Heart right ventricle (tissue), 16 donors: ENCODE measurements around the gene RABGAP1. TPM values are rescaled to one million over a fixed set of nuclear protein-coding genes. Genes with fewer than 3 reads are reported as not detected.
A peak's percentile ranks its signal among the peaks of the same experiment; 100 is the strongest.

Experiments
- ATAC-seq, 8 donors: fragments of 200-7000 bp; cut with Tn5 transposase; one replicate each; pipeline ENCODE4 v1.9.1; 2020; ENCODE audit warnings: mild to moderate bottlenecking in 8 of 8, moderate library complexity in 8 of 8, moderate number of reproducible peaks in 1 of 8
- DNase-seq, 2 donors: peaks; one replicate each; pipeline ENCODE4 v3.0.0-alpha.2; 2020
- H3K27ac ChIP-seq, 10 donors: fragments of 200-600 bp; sonication (generic) in 2 of 10; one replicate each; pipeline versions ENCODE4 v1.5.0 to v1.8.0; 2020 to 2022; ENCODE audit warnings: mild to moderate bottlenecking in 3 of 10
- H3K27me3 ChIP-seq, 7 donors: fragments of 200-600 bp; one replicate each; pipeline ENCODE4 v1.8.0; 2021 to 2022; ENCODE audit warnings: mild to moderate bottlenecking in 2 of 7
- H3K36me3 ChIP-seq, 9 donors: fragments of 200-600 bp; sonication (generic) in 1 of 9; one replicate each; pipeline versions ENCODE4 v1.5.0 to v1.8.0; 2020 to 2022; ENCODE audit warnings: mild to moderate bottlenecking in 2 of 9
- H3K4me1 ChIP-seq, 9 donors: fragments of 200-600 bp; sonication (generic) in 1 of 9; one replicate each; pipeline versions ENCODE4 v1.5.0 to v1.8.0; 2020 to 2022; ENCODE audit warnings: mild to moderate bottlenecking in 4 of 9
- H3K4me3 ChIP-seq, 10 donors: fragments of 200-600 bp; sonication (generic) in 2 of 10; one replicate each; pipeline versions ENCODE4 v1.5.0 to v1.8.0; 2020 to 2022; ENCODE audit warnings: mild to moderate bottlenecking in 7 of 10, moderate library complexity in 2 of 10
- H3K9me3 ChIP-seq, 11 donors: fragments of 200-600 bp in 10 of 11; sonication (generic) in 2 of 11; one replicate each; pipeline versions ENCODE4 v1.5.0 to v1.8.0; 2013 to 2022; ENCODE audit warnings: mild to moderate bottlenecking in 2 of 11, control low read depth in 1 of 11, moderate library complexity in 1 of 11
- CTCF ChIP-seq, 9 donors: fragments of 200-600 bp; sonication (generic) in 2 of 9; IDR thresholded peaks; one replicate each; pipeline versions ENCODE4 v1.5.0 to v1.8.0; 2021 to 2022; ENCODE audit warnings: antibody characterized with exemption in 9 of 9, mild to moderate bottlenecking in 5 of 9, moderate library complexity in 1 of 9
- WGBS, 2 donors: extraction: QIAGEN DNeasy Blood & Tissue Kit; methylation state at CpG; one replicate each; pipeline ENCODE4 v1.1.7; 2013; ENCODE audit warnings: inconsistent platforms in 1 of 2; 5-methylcytosine and 5-hydroxymethylcytosine counted together
- intact Hi-C, 10 donors: fragments of 100-400 bp; cut with DNase I; formaldehyde crosslinking; loops; one replicate each; pipeline versions ENCODE4 v1.11.1 to v1.14.2; 2022
- polyA plus RNA-seq, 2 donors: library from polyadenylated mRNA; stranded (reverse); fragments of 200-250 nt; gene quantifications; one replicate each; pipeline ENCODE4 v1.2.3, GENCODE V29; 2013
- total RNA-seq, 10 donors: library from RNA; stranded (reverse); fragmentation: NEBNext Ultra II Directional in 3 of 10; extraction: Animal tissue kit (Norgen Biotek cat#: 25700) in 3 of 10; gene quantifications; one replicate each; pipeline versions ENCODE4 v1.2.1 to v1.2.4, GENCODE V29; 2021 to 2023
- donor health status: Arrhythmogenic right ventricular cardiomyopathy.
- donor health status: ischemic (EF 13 %, LVEDD 7.1; RV severe dilation, severe dysfunction).
- donor health status: healthy with polysubstance abuse.
- donor health status: DM: no; HTN: yes; CAD: no.
- donor health status: DM: no; HTN: no; CAD: no.
- donor health status: ischemic (EF 25% LVEDD 6.9; RV normal size, moderate dysfunction).
- donor health status: ischemic (EF 25% LVEDD 5.7; RV mildly dilated, moderate dysfunction).
- donor health status: healthy.
- donor health status: DM: yes; HTN: yes; CAD: no.
- donor health status: Ischemic cardiomyopathy.
- donor health status: ischemic (EF 35%, LVEDD 5.7; RV mildly dilated, moderate dysfunction).
- donor health status: nonischemic (EF 11% LVEDD 7.7; RV severe dilation, severe dysfunction).
- donor health status: DM: yes; HTN: yes; CAD: no.
- donor health status: PGD.
- donor health status: ischemic (EF 29% LVEDD 5.4; RV normal size, mild dysfunction).
- donor health status: nonischemic (EF 23%, LVEDD 6.1; RV moderate dilation, normal function).

The RABGAP1 gene
- total and polyA plus RNA-seq, 12 donors, result 9.3 to 62.3 (median 45.8) TPM

DNA sequence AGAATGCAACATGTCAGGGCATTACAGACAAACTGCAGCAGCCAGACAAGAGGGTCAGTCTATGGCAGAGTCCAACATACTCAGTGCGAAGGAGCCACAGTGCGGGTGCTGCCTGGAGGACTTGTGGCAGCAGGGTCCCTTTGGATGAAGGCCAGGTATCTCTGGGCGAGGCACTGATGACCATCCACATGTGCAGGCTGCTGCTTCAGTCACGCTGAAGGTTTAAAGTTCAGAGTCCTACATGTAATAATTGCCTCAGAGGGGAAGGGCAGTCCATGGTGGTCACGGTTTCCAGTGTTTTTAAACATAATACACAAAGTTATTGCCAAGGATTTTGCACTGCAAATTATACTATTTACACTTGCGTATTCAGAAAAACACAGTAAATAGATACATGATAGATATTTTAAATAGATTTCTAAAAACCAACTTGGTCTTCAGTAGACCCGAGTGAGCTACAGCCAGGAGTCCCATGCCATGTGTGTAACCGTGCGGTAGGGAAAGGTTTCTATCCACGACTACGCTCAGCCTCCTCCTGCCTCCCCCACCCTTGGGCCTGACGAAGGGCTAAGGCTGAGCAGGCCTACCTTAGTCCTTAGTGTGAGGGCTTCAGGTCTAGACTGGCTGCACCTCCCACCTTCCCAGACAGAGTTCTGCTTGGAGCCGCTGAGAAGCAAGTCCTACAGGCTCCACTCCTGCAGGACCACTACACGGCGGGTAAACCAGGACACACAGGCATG lies 168.9 kb downstream of the RABGAP1 start:
- WGBS, 2 donors, result 86 to 92% methylated on average over 15 of the region's 15 CpGs
- intact Hi-C loops, result loop anchor here in 3 of 10 donors (5.0 to 10.0 kb wide), 2 partner anchors 235 to 238 kb away; no protein-coding TSS in a partner anchor
- no peak for ATAC-seq

DNA sequence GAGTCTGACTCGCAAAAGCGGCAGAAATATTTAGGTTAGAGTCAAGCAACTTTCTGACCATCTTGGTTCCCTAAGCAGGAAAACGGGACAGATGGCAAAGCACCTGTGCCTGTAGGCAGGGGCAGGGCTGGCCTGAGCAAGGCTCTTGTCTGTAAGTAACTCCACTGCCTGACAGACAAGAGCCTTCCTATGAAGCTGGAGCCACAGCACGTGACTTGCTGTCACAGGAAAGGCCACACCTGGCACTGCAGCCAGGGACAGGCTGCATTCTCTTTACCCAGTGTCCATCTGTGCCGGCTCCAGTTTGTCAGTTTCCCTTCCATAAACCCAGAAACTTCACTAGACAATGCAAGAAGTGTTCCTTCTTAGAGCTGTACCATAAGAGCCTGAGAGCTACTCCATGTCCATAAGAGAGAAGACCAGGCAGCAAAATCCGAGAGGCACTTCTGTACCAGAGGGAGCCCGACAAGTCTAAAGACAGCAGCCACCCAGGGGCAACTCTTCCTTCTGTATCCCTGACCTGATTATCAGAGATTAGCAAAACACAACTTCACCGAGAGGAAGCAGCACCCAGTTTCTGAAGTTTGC lies 170.7 kb downstream of the RABGAP1 start:
- no peak overlapping the region for H3K4me3 ChIP-seq
- ATAC-seq, result peak in 6 of 8 donors; percentile 32 to 71 (median 57)
- intact Hi-C loops, result loop anchor here in 1 of 10 donors (10.0 kb wide), 1 partner anchor 233 kb away; no protein-coding TSS in a partner anchor

More for the DNA sequence above, 168.9 kb downstream of the RABGAP1 start:
- Histone ChIP-seq H3K9me3 (no peaks in the 10 kb centered on the region), H3K27me3 (no peaks in the 10 kb centered on the region), H3K27ac (no peak overlapping the region), H3K4me3 (no peak overlapping the region), H3K4me1 (peaks cover 2 to 19% (median 14%) of the 10 kb centered on the region in 9 donors), H3K36me3 (peaks cover 0 to 64% (median 8%) of the 10 kb centered on the region in 9 donors)
- no peak for DNase-seq
- no peak for TF ChIP-seq CTCF (IDR thresholded peaks at IDR 0.05)

GRCh38 chr9:123112015-123112975 lies 171.5 kb downstream of the RABGAP1 start:
- ATAC-seq, result peak in 7 of 8 donors; percentile 35 to 65 (median 46)
- Histone ChIP-seq H3K9me3 (no peaks in the 10 kb centered on the region), H3K36me3 (peaks cover 0 to 38% (median 6%) of the 10 kb centered on the region in 9 donors), H3K4me1 (peaks cover 2 to 30% (median 17%) of the 10 kb centered on the region in 9 donors), H3K27ac (peak overlapping the region in 4 of 10 donors; percentile 0 to 49 (median 14)), H3K4me3 (no peak overlapping the region), H3K27me3 (no peaks in the 10 kb centered on the region)
- DNase-seq, result peak in 1 of 2 donors; percentile 25
- intact Hi-C loops, result loop anchor here in 1 of 10 donors (10.0 kb wide), 1 partner anchor 233 kb away; no protein-coding TSS in a partner anchor
- TF ChIP-seq CTCF (IDR thresholded peaks at IDR 0.05), result no peak
- WGBS, 2 donors, result 67 to 71% methylated on average over 43 of the region's 43 CpGs

More for the DNA sequence above, 170.7 kb downstream of the RABGAP1 start:
- WGBS, 2 donors, result 46 to 59% methylated on average over 8 of the region's 8 CpGs
- Histone ChIP-seq H3K36me3 (peaks cover 0 to 46% (median 8%) of the 10 kb centered on the region in 9 donors), H3K27me3 (no peaks in the 10 kb centered on the region), H3K4me1 (peaks cover 2 to 28% (median 17%) of the 10 kb centered on the region in 9 donors), H3K9me3 (no peaks in the 10 kb centered on the region), H3K27ac (peak overlapping the region in 4 of 10 donors; percentile 0 to 49 (median 14))
- TF ChIP-seq CTCF (IDR thresholded peaks at IDR 0.05), result no peak
- no peak for DNase-seq
